ENCODE data around the gene ERMP1.

ERMP1 gene

GRCh38 chr9:5736563-5737346 lies 96.2 kb downstream of the ERMP1 start:
- TF ChIP-seq CTCF (IDR thresholded peaks at IDR 0.05; ENCODE audit: low read depth, low read length) = no peak
- TF ChIP-seq POLR2A (IDR thresholded peaks at IDR 0.05; ENCODE audit: extremely low read depth, insufficient read length) = no peak
- TF ChIP-seq MAX (IDR thresholded peaks at IDR 0.05; ENCODE audit: low read depth, low read length) = no peak
- TF ChIP-seq MYC (IDR thresholded peaks at IDR 0.05; ENCODE audit: low read depth, low read length) = no peak
- no peak overlapping the region for H3K4me3 ChIP-seq (ENCODE audit: low read depth, low read length)
- no peak for DNase-seq (ENCODE audit: low read depth)

- H3K4me3 ChIP-seq (ENCODE audit: low read depth, low read length) = no peak overlapping the region
- no peak for TF ChIP-seq POLR2A (IDR thresholded peaks at IDR 0.05; ENCODE audit: extremely low read depth, insufficient read length)
- no peak for TF ChIP-seq MAX (IDR thresholded peaks at IDR 0.05; ENCODE audit: low read depth, low read length)
- no peak for TF ChIP-seq MYC (IDR thresholded peaks at IDR 0.05; ENCODE audit: low read depth, low read length)
- no peak for TF ChIP-seq CTCF (IDR thresholded peaks at IDR 0.05; ENCODE audit: low read depth, low read length)
Observed at GRCh38 chr9:5735072-5735471, 97.8 kb downstream of the ERMP1 start.

More at GRCh38 chr9:5735072-5735471, 97.8 kb downstream of the ERMP1 start:
- no peak for DNase-seq (ENCODE audit: low read depth)
